ENCODE measurements around the gene IDH3A.

IDH3A gene

DNA sequence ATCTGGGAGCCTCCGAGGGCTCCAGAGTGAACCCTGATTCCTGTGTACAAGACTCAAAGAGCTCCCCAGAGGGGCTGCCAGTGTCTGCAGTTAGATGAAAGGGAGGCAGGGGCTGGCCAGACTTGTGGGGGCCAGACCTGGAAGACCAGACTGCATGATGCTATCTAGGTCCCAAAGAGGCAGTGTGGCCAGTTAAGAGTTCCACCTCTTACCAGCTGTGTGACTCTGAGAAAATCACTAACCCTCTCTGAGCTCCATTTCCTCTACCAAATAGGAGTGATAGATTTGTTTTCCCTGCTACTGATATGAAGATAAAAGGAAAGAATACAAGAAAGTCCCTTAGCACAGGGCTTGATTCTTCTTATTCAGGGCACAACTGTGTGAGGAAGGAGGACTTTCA lies 56.2 kb downstream of the IDH3A start:
- Histone ChIP-seq H3K27ac (ENCODE audit: low read depth, low read length, severe bottlenecking) (no peak overlapping the region), H3K4me3 (ENCODE audit: extremely low read depth, insufficient read depth, low read length, poor library complexity, severe bottlenecking) (no peak overlapping the region)
- WGBS, 2 experiments (ENCODE audit: insufficient coverage in 2 of 2), result no CpG with 5 or more reads among the region's 1 CpG

DNA sequence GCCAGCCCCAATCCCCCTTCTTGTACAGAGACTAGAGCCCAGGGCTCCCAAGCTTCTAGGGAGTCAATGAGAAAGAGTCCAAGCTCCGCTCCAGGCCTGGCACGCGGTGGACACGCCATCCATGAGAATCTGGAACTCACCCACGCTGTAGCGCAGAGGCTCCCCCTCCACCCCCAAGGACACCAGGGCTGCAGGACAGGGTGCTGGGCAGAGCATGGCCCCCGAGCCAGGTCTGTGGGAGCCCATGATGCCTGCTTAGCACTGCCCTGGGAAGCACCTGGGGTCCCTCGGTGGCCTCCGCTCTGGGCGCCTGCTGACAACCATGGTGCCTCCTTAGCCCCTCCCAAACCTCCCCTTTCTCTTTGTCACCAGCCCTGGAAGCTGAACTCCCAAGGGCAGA lies 56.7 kb downstream of the IDH3A start:
- Histone ChIP-seq H3K4me1 (ENCODE audit: control insufficient read depth, insufficient read depth, low read length, poor library complexity, severe bottlenecking) (peaks cover 38% of the 10 kb centered on the region), H3K36me3 (ENCODE audit: control insufficient read depth, insufficient read depth, low read length) (no peaks in the 10 kb centered on the region), H3K27ac (ENCODE audit: low read depth, low read length, severe bottlenecking) (no peak overlapping the region), H3K4me3 (ENCODE audit: extremely low read depth, insufficient read depth, low read length, poor library complexity, severe bottlenecking) (no peak overlapping the region), H3K9me3 (ENCODE audit: control insufficient read depth, low read length) (no peaks in the 10 kb centered on the region)
- 94 to 98% methylated on average over 9 of the region's 10 CpGs for WGBS, 2 experiments (ENCODE audit: insufficient coverage in 2 of 2)

More for the DNA sequence above, 56.2 kb downstream of the IDH3A start:
- H3K9me3 ChIP-seq (ENCODE audit: control insufficient read depth, low read length), result no peaks in the 10 kb centered on the region
- H3K36me3 ChIP-seq (ENCODE audit: control insufficient read depth, insufficient read depth, low read length), result no peaks in the 10 kb centered on the region
- peaks cover 38% of the 10 kb centered on the region for H3K4me1 ChIP-seq (ENCODE audit: control insufficient read depth, insufficient read depth, low read length, poor library complexity, severe bottlenecking)

DNA sequence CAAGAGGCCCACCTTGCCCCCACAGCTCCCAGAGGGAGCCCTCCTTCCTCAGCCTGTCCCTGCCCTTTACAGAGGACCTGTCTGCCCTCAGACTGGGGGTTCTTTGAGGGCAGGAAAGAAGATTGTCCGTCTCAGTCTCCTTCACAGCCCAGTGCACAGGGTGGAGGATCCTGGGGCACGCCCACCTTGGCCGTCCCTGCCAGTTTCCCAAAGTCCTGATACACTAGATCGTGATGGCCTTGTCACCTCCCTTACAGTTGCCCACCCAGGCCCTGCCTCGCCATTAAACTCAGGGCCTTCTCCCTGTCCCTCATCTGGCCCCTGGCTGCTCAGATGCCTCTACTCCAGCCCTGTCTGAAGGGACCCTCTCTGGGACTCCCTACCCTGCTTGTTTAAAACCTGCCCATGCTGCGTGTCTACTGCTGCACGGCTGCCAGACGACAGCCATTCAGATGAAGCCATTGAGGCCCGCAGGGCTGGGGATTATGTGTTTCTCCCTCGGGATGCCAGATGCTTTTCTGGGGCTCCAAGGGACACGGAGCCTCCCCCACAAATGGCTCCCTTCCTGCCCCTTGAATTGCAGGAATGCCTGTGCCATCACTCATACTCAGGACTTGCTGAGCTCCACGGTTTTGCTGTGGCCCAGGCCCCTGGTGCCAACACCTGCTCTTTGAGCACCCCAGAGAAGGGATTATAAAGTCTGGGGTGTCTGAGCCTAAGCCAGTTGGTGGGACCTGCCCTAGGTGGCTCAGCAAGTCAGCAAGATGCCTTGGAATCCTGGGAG lies 57.4 kb downstream of the IDH3A start:
- Histone ChIP-seq H3K4me1 (ENCODE audit: control insufficient read depth, insufficient read depth, low read length, poor library complexity, severe bottlenecking) (peaks cover 38% of the 10 kb centered on the region), H3K9me3 (ENCODE audit: control insufficient read depth, low read length) (no peaks in the 10 kb centered on the region), H3K4me3 (ENCODE audit: extremely low read depth, insufficient read depth, low read length, poor library complexity, severe bottlenecking) (no peak overlapping the region), H3K27ac (ENCODE audit: low read depth, low read length, severe bottlenecking) (no peak overlapping the region), H3K36me3 (ENCODE audit: control insufficient read depth, insufficient read depth, low read length) (no peaks in the 10 kb centered on the region)
- WGBS, 2 experiments (ENCODE audit: insufficient coverage in 2 of 2), result 80 to 86% methylated on average over 11 of the region's 12 CpGs

DNA sequence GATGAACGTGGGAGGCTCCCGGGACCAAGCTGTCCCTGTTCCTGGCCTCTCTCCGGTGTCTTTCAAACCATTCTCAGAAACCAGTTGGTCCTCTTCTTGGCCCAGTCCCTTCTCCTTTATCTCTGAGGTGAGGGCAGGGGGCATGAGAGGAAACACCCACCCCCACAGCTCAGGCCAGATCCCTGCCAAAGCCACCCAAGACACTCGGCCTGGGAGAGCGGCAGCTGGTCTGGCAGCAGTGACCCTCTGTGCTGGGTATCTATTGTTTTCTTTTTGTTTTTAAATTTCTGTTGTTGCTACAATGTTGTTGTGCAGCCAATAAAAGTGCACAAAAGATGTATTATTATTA lies 57.9 kb downstream of the IDH3A start:
- H3K27ac ChIP-seq (ENCODE audit: low read depth, low read length, severe bottlenecking), result no peak overlapping the region
- peaks cover 42% of the 10 kb centered on the region for H3K4me1 ChIP-seq (ENCODE audit: control insufficient read depth, insufficient read depth, low read length, poor library complexity, severe bottlenecking)
- 90 to 97% methylated on average over 2 to 3 of the region's 5 CpGs for WGBS, 2 experiments (ENCODE audit: insufficient coverage in 2 of 2)
- H3K4me3 ChIP-seq (ENCODE audit: extremely low read depth, insufficient read depth, low read length, poor library complexity, severe bottlenecking), result no peak overlapping the region
- H3K36me3 ChIP-seq (ENCODE audit: control insufficient read depth, insufficient read depth, low read length), result no peaks in the 10 kb centered on the region
- H3K9me3 ChIP-seq (ENCODE audit: control insufficient read depth, low read length), result no peaks in the 10 kb centered on the region

DNA sequence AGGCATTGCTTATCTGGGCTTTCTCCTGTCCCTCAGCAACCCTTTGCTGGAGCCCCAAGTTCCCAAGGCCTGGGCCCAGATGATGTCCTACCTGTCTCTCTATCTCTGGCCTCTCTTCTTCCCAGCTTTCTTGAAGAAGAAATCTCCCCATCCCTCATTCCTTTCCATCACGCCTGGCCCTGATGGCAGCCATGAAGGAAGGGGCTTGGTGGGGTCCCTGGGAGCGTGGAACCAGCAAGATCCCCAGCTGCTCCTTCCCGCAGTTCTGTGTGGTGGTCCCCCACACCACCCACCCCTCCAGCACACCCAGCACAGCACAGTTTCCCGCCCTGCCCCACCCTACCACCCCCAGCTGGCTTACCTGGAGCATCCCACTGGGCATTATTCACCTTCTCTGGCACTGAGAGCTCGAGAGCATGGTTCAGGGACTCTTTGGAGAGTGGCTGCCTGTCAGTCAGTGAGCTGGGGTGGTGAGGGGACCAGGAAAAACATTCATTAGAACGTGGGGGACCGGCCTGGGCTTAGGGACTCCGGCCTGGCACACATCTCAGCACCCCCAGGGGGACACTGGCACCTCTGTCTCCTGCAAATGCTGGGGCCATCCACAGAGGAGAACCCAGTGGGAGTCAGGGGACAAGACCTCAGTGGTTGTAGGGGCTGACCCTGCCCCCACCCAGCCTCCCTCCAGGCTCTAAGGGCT lies 58.6 kb downstream of the IDH3A start:
- Histone ChIP-seq H3K9me3 (ENCODE audit: control insufficient read depth, low read length) (no peaks in the 10 kb centered on the region), H3K4me1 (ENCODE audit: control insufficient read depth, insufficient read depth, low read length, poor library complexity, severe bottlenecking) (peaks cover 48% of the 10 kb centered on the region), H3K36me3 (ENCODE audit: control insufficient read depth, insufficient read depth, low read length) (no peaks in the 10 kb centered on the region), H3K4me3 (ENCODE audit: extremely low read depth, insufficient read depth, low read length, poor library complexity, severe bottlenecking) (no peak overlapping the region), H3K27ac (ENCODE audit: low read depth, low read length, severe bottlenecking) (no peak overlapping the region)
- WGBS, 2 experiments (ENCODE audit: insufficient coverage in 2 of 2), result 91 to 92% methylated on average over 4 to 5 of the region's 8 CpGs

DNA sequence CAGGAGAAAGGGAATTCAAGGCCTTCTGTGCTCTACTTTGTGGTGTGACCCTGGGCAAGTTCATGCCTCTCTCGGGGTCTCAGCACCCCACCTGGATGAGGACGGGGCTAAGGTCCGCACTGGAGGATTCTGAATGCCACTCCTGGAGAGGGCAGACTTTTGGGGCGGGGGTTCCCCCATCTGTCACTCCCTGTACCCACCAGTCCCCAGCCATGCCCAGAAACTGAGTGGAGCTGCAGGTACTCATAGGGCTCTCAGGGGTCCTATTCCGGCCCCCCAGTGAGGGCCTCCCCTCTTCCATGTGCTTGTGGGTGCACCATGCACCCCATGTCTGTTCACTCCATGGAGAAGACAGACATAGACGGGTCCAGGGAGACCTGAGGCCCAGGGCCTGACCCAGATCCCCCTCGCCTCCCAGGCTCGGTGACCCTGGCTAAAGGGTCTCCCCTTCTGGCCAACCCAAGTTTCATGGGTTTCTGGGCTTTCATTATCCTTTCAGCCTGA lies 59.2 kb downstream of the IDH3A start:
- Histone ChIP-seq H3K4me1 (ENCODE audit: control insufficient read depth, insufficient read depth, low read length, poor library complexity, severe bottlenecking) (peaks cover 54% of the 10 kb centered on the region), H3K27ac (ENCODE audit: low read depth, low read length, severe bottlenecking) (no peak overlapping the region), H3K36me3 (ENCODE audit: control insufficient read depth, insufficient read depth, low read length) (no peaks in the 10 kb centered on the region), H3K4me3 (ENCODE audit: extremely low read depth, insufficient read depth, low read length, poor library complexity, severe bottlenecking) (no peak overlapping the region), H3K9me3 (ENCODE audit: control insufficient read depth, low read length) (no peaks in the 10 kb centered on the region)
- WGBS, 2 experiments (ENCODE audit: insufficient coverage in 2 of 2), result 85 to 87% methylated on average over 5 of the region's 8 CpGs

DNA sequence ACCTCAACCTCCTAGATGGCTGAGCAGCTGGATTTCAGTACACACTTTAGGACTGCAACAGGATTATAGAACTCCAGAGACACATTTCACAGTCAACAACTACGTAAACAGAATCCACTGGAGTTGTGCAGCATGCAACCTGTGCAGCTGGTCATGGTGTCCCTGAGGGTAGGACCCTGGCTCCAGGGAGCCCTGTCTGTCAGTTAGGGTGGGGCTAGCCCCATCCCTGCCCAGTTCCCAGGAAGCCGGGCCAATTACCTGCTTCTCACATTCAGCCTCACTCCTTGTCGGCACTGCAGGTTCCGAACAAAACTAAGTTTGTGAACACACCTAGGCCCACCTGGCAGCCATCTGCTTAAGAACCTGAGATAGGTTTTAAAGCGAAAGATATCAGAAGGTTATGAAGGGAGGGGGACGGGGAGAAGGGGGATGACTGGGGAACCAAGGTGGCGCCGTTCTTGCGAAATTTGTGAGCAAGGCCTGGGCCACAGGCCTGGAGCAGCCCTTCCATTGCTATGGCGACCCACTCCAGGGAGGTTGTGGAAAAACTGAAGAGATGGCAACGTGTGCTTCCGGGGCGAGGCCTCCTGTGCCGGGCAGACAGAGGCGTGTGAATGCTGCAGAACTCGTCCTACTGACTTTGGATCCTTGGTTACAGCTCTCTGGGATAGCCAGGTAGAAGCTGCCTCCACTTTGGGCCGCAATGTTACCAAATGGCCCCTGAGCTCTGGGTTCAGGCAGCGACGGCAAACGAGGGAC lies 59.9 kb downstream of the IDH3A start:
- 92 to 95% methylated on average over 17 to 20 of the region's 20 CpGs for WGBS, 2 experiments (ENCODE audit: insufficient coverage in 2 of 2)
- no peak overlapping the region for H3K27ac ChIP-seq (ENCODE audit: low read depth, low read length, severe bottlenecking)

DNA sequence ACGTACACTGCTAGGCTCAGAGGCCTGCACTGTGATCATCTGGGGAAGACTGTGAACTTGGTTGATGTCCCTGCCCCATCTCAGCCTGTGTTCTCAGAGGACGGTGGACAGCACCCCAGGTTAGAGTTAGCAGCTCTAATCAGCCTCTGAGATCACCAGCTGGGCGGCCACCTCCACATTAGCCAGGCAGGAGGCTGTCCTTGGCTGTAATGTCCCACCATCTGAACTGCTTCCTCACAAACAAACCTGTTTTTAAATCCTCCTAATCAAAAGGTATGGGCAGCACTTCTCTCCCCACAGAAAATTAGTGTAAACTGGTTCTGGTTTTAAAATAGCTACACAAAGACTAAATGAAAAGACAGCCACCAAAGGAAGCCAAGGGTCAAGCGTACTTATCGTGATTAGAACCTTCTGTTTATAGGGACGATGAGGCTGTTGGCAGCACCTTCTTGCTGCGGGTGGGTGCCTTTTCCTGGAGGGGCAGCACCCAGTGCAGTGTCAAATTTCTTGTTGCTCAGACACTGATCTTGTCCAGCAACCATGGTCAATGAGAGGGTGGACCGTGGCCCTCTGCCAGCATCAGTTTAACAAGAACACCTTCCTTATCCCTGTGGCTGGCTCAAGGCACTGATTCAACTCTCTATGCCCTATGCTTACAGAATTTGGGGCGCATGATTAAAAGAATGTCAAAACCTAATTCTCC lies 60.6 kb downstream of the IDH3A start:
- WGBS, 2 experiments (ENCODE audit: insufficient coverage in 2 of 2), result 96 to 98% methylated on average over 8 to 9 of the region's 9 CpGs
- no peaks in the 10 kb centered on the region for H3K9me3 ChIP-seq (ENCODE audit: control insufficient read depth, low read length)
- H3K36me3 ChIP-seq (ENCODE audit: control insufficient read depth, insufficient read depth, low read length), result no peaks in the 10 kb centered on the region
- H3K27ac ChIP-seq (ENCODE audit: low read depth, low read length, severe bottlenecking), result no peak overlapping the region
- H3K4me1 ChIP-seq (ENCODE audit: control insufficient read depth, insufficient read depth, low read length, poor library complexity, severe bottlenecking), result peaks cover 47% of the 10 kb centered on the region
- H3K4me3 ChIP-seq (ENCODE audit: extremely low read depth, insufficient read depth, low read length, poor library complexity, severe bottlenecking), result no peak overlapping the region

More for the DNA sequence above, 59.9 kb downstream of the IDH3A start:
- H3K4me3 ChIP-seq (ENCODE audit: extremely low read depth, insufficient read depth, low read length, poor library complexity, severe bottlenecking), result no peak overlapping the region
- H3K4me1 ChIP-seq (ENCODE audit: control insufficient read depth, insufficient read depth, low read length, poor library complexity, severe bottlenecking), result peaks cover 54% of the 10 kb centered on the region
- H3K36me3 ChIP-seq (ENCODE audit: control insufficient read depth, insufficient read depth, low read length), result no peaks in the 10 kb centered on the region
- no peaks in the 10 kb centered on the region for H3K9me3 ChIP-seq (ENCODE audit: control insufficient read depth, low read length)

DNA sequence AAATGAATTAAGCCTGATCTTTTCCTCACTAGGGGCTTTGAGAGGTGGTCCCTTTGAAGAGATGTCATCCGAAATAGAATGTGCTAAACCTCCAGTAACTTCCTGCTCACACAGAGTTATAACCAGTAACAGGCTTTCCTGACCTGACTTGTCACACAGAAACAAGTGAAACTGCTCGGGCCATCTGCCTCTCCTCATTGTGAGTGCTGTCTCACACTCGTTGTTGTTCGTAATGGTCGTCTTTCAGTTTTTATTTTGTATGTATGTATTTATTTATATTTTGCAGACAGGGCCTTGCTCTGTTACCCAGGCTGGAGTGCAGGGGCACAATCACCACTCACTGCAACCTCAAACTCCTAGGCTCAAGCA lies 61.2 kb downstream of the IDH3A start:
- no peak overlapping the region for H3K4me3 ChIP-seq (ENCODE audit: extremely low read depth, insufficient read depth, low read length, poor library complexity, severe bottlenecking)
- no peaks in the 10 kb centered on the region for H3K36me3 ChIP-seq (ENCODE audit: control insufficient read depth, insufficient read depth, low read length)
- no peak overlapping the region for H3K27ac ChIP-seq (ENCODE audit: low read depth, low read length, severe bottlenecking)
- no peaks in the 10 kb centered on the region for H3K9me3 ChIP-seq (ENCODE audit: control insufficient read depth, low read length)
- peaks cover 45% of the 10 kb centered on the region for H3K4me1 ChIP-seq (ENCODE audit: control insufficient read depth, insufficient read depth, low read length, poor library complexity, severe bottlenecking)
- WGBS, 2 experiments (ENCODE audit: insufficient coverage in 2 of 2), result 90 to 100% methylated on average over 1 to 2 of the region's 5 CpGs

DNA sequence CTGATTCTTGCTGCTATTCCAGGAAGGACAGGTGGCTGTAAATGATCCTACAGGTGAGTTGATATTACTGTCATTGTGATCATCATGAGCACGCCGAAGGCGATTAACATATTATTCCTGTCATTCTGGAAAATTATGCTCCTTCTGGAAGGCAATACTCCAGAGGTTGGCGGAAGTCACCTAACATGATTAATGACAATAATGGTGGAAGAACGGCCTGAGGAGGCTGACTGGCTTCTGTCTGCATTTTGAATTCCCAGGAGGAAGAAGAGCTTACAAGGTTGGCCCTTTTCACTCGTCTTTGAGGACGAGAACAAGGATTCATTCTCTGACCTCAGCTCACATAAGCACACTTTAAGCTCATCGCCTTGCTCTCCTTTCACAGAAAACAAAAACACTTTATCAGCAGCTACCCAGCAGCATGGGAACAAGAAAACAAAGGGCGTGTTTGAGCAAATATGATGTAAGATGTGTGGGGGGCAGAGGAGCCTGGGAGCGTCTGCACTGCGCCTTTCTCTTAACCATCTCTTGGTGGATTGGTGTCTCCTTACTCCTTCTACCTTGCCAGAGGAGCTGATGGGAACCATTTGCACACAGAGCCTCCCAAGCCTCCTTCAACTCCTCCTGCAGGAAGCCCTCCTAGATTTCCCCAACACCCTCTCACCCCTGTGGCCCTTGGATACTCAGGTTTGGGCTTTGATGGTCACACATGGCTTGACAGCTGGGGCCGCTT lies 62.2 kb downstream of the IDH3A start:
- no peak overlapping the region for H3K4me3 ChIP-seq (ENCODE audit: extremely low read depth, insufficient read depth, low read length, poor library complexity, severe bottlenecking)
- H3K36me3 ChIP-seq (ENCODE audit: control insufficient read depth, insufficient read depth, low read length), result no peaks in the 10 kb centered on the region
- H3K27ac ChIP-seq (ENCODE audit: low read depth, low read length, severe bottlenecking), result no peak overlapping the region
- WGBS, 2 experiments (ENCODE audit: insufficient coverage in 2 of 2), result 95 to 96% methylated on average over 6 to 8 of the region's 12 CpGs
- H3K4me1 ChIP-seq (ENCODE audit: control insufficient read depth, insufficient read depth, low read length, poor library complexity, severe bottlenecking), result peaks cover 40% of the 10 kb centered on the region
- H3K9me3 ChIP-seq (ENCODE audit: control insufficient read depth, low read length), result no peaks in the 10 kb centered on the region
